IPS-NIHi7 (cell line): ENCODE results near the gene MPHOSPH10.
"Not testable (repeated sequence)": the region's sequence is repeated elsewhere in the genome, so short reads cannot be mapped to it uniquely, and the experiment has no call there.

Experiments used
- DNase-seq: peaks from one replicate; pipeline ENCODE4 v3.0.0; 2012; ENCODE audit warnings: mixed read lengths; ENCODE audit errors: extremely low spot score

Gene MPHOSPH10

DNA sequence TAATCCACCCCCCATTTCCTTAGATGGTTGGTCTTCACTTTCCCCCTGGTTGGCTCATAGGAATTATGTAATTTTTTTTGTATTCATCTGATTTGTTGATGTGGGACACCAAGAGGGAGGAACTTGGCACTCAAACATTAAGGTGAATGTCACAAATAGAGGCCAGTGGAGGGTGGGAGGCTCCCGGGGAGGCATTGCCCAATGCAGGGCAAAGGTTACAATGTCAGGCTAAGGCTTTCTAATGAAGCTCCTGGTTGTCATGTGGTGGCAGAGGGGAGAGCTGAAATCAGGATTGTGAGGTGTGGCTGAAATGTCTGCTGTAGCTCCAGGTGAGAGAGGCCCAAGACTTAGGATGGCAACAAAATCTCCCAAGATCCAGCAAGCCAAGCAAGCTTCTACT lies 42.7 kb downstream of the MPHOSPH10 start:
- no peak for DNase-seq

- DNase-seq = no peak
Measured at GRCh38 chr2:71174207-71174606, 43.8 kb downstream of the MPHOSPH10 start.

DNA sequence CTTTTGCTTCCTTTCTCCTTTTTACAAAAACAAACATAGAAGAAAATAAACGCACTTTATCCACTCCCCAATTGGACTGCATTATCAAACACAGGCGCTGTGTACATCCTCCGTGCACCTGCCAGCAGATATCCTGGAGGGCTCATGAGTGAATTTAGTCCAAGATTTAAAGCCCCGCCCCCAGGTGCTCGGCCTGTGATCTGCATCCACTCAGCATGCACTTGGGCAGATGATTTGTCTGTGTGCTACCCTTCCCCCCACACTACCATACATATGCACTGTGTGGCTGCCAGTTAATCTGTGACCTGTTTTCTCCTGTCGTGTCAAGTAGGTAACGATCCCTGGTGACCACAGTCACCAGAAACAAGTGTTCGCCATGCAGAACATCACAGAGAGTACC lies 48.4 kb downstream of the MPHOSPH10 start:
- not testable (repeated sequence) for DNase-seq

DNA sequence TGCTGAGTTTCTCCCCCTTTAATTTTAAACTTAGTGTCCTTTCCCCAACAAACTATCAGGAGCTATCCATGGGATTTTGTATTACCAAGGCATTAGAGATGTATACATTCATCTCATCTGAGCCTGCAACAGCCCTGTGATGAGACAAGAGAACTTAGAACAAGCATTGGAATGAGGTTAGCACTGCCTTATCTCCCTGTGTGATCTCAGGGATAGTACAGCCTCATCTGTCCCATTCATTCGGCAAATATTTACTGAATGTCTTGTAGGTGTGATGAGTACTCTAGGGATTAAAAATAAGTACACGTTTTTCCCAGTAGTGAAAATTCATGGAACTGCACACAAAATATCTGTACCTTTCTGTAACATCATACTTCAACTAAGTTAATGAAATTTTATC lies 50.9 kb downstream of the MPHOSPH10 start:
- no peak for DNase-seq

DNA sequence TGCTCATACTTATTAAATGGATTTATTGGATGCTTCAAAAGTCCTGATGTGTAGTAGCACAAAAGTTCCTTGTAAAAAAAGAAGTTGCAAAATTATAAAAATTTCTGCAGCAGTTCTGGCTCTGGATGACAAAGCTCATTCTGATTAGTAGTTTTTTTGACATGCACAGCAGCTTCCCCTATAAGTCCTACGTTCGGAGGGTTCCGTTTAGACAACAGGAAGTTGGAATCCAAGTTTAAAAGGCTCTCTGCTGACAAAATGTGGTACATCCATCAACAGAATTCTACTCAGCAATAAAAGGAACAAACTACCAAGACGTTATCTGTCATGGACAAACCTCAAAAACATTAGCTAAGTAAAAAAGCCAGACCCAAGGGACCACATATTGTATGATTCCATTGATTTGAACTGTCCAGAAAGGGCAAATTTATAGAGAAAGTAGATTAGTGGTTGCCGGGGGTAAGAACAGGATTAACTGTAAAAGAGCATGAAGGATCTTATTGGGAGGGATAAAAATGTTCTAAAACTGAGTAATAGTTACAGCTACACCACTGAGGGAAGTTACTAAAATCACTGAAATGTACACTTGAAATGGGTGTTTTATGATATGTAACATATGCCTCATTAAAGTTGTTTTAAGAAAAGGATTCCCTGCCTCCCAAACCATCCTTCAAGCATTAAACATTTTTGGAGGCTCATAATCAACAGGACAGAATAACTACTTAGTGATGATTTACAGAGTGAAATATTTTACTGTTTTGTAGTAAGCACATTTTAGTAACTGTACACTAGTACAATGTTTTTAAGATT lies 53.1 kb downstream of the MPHOSPH10 start:
- not testable (repeated sequence) for DNase-seq

DNA sequence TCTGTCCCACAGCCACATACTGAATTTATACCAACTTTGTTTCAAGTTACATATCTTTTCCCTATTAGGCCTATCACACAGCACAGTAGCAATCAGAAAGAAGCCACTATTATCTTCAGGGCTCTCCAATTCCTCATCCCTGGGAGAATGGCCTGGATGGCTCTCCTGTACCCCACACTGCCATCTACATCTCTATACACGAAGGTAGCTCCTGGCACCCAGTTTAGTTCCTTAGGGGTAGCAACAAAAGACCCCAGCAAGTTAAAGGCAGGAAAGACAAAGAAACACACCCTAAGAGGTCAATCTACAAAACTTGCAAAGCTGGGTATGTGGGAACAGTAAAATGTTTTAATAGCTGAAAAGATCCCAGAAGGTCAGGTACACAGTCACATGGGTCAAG lies 56.5 kb downstream of the MPHOSPH10 start:
- DNase-seq = no peak

GRCh38 chr2:71187589-71187988 lies 57.2 kb downstream of the MPHOSPH10 start:
- no peak for DNase-seq

GRCh38 chr2:71190656-71191569 lies 60.5 kb downstream of the MPHOSPH10 start:
- no peak for DNase-seq

GRCh38 chr2:71191570-71191943 lies 61.1 kb downstream of the MPHOSPH10 start:
- no peak for DNase-seq
